Measurements from ENCODE around the gene SLC22A2. TPM values are rescaled to one million over a fixed set of nuclear protein-coding genes. Genes with fewer than 3 reads are reported as not detected.

SLC22A2 gene
- total and polyA plus RNA-seq, 9 donors, result 0.04 to 0.32 (median 0.11) TPM; not detected in 3

GRCh38 chr6:160275511-160276003, 16.9 kb upstream of the SLC22A2 start:
- Histone ChIP-seq H3K36me3 (ENCODE audit: control insufficient read depth, insufficient read depth, low read length) (no peaks in the 10 kb centered on the region), H3K4me3 (ENCODE audit: low read length) (no peak overlapping the region), H3K27me3 (ENCODE audit: control insufficient read depth, insufficient read depth, low read length) (no peaks in the 10 kb centered on the region), H3K27ac (ENCODE audit: low read length) (peak overlapping the region; percentile 6), H3K4me1 (ENCODE audit: control insufficient read depth, insufficient read depth, low read length) (peaks cover 22% of the 10 kb centered on the region), H3K9me3 (replicated peaks; ENCODE audit: control insufficient read depth, low read depth, low read length) (no peaks in the 10 kb centered on the region)
- peak; percentile 44 for DNase-seq
- whole genome bisulfite sequencing (ENCODE audit: insufficient coverage), result 55% methylated on average over 17 of the region's 20 CpGs

DNA sequence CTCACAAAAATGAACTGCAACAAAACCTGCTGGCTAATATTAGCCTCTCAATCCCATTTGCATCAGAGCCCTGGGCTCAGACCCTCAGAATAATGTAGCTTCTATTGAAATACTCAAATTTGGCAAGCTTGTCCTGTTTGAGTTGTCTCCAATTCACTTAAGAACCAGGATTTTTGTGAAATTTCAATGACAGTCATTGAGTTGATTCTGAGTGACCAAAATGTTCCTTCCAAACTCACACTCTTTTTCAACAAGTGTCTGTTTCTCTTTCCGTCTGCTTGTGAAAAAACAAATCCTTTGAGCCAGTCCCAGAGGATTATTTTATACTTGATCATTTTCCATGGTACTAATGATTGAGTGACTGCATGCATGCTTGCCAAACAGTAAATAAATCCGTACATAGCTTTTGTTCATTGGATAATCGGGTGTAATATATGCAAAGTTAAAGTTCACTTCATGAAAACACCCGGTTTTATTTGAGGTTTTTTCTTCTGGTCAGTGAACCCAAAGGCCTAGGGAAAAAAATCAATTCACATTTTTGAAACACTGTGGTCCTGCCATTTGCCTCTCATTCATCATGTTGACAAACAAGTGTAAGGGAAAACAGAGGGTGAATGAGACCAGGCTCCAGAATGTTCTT, 16.4 kb upstream of the SLC22A2 start:
- Histone ChIP-seq H3K9me3 (replicated peaks; ENCODE audit: control insufficient read depth, low read depth, low read length) (no peaks in the 10 kb centered on the region), H3K27ac (ENCODE audit: low read length) (peak overlapping the region; percentile 6), H3K4me3 (ENCODE audit: low read length) (no peak overlapping the region), H3K27me3 (ENCODE audit: control insufficient read depth, insufficient read depth, low read length) (no peaks in the 10 kb centered on the region), H3K36me3 (ENCODE audit: control insufficient read depth, insufficient read depth, low read length) (no peaks in the 10 kb centered on the region), H3K4me1 (ENCODE audit: control insufficient read depth, insufficient read depth, low read length) (peaks cover 22% of the 10 kb centered on the region)
- no CpG with 5 or more reads among the region's 4 CpGs for WGBS (ENCODE audit: insufficient coverage)
- DNase-seq, result no peak

DNA sequence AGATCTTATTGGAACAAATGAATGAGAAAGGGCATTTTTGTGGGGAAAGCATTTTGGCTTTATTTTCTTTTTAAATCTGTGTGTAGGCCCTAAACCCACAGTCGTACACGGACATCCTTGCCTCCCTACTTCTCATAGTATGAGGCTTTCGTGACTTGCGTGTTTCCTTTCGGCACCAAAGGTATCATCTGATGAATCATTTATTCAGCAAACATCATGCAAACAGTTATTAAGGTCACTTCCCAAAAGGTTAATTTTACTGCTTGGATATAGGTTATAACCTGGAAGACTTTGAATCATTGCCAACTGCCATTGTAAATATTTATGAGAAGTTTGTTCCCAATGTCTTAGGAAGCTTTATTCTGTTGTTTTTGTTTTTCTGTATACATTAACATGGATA, 15.1 kb upstream of the SLC22A2 start:
- no CpG with 5 or more reads among the region's 5 CpGs for WGBS (ENCODE audit: insufficient coverage)
- H3K4me1 ChIP-seq (ENCODE audit: control insufficient read depth, insufficient read depth, low read length), result peaks cover 22% of the 10 kb centered on the region
- no peak for DNase-seq
- H3K27me3 ChIP-seq (ENCODE audit: control insufficient read depth, insufficient read depth, low read length), result no peaks in the 10 kb centered on the region
- H3K36me3 ChIP-seq (ENCODE audit: control insufficient read depth, insufficient read depth, low read length), result no peaks in the 10 kb centered on the region
- no peaks in the 10 kb centered on the region for H3K9me3 ChIP-seq (replicated peaks; ENCODE audit: control insufficient read depth, low read depth, low read length)
- no peak overlapping the region for H3K27ac ChIP-seq (ENCODE audit: low read length)
- no peak overlapping the region for H3K4me3 ChIP-seq (ENCODE audit: low read length)

DNA sequence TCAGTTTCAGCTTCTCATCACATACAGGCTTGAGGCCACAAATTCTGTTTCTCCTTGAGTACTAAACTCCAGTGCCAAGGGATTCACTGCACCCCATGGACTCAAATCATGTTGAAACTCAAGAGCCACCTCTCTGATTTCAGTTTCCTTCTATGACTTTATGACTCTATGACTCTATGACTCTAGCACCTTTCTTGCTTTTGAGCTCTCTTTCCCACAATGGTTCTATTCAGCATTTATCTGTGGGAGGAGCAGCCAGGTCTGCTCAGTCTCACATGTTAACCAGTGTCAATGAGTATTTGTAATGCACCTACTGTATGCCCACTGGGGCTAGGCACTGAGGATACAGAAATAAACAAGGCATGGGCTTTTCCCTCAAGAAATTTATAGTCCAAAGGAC, 14.6 kb upstream of the SLC22A2 start:
- H3K27ac ChIP-seq (ENCODE audit: low read length), result no peak overlapping the region
- no peak overlapping the region for H3K4me3 ChIP-seq (ENCODE audit: low read length)
- peaks cover 22% of the 10 kb centered on the region for H3K4me1 ChIP-seq (ENCODE audit: control insufficient read depth, insufficient read depth, low read length)
- no peaks in the 10 kb centered on the region for H3K36me3 ChIP-seq (ENCODE audit: control insufficient read depth, insufficient read depth, low read length)
- H3K9me3 ChIP-seq (replicated peaks; ENCODE audit: control insufficient read depth, low read depth, low read length), result no peaks in the 10 kb centered on the region
- no peaks in the 10 kb centered on the region for H3K27me3 ChIP-seq (ENCODE audit: control insufficient read depth, insufficient read depth, low read length)
- DNase-seq, result no peak

DNA sequence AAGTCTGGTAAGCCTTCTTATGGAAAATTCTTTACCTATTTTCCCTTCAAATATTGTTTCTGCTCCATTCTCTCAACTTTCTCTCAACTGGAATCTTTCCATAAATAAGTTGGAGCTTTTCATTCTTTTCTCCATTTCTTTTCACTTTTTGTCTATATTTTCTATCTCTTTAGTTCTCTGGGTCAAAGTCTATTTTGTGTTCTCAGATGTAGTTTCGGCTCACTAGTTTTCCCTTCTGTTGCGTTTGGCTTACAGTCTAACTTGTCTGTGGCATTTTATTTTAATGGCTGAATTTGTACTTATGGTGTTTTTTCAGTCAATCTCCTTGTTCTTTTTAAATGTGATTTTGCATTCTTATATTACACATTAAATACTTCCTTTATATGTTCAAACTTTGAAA, 14.1 kb upstream of the SLC22A2 start:
- DNase-seq, result no peak
- Histone ChIP-seq H3K27ac (ENCODE audit: low read length) (no peak overlapping the region), H3K4me1 (ENCODE audit: control insufficient read depth, insufficient read depth, low read length) (peaks cover 22% of the 10 kb centered on the region), H3K4me3 (ENCODE audit: low read length) (no peak overlapping the region), H3K27me3 (ENCODE audit: control insufficient read depth, insufficient read depth, low read length) (no peaks in the 10 kb centered on the region), H3K36me3 (ENCODE audit: control insufficient read depth, insufficient read depth, low read length) (no peaks in the 10 kb centered on the region), H3K9me3 (replicated peaks; ENCODE audit: control insufficient read depth, low read depth, low read length) (no peaks in the 10 kb centered on the region)
- no CpG with 5 or more reads among the region's 2 CpGs for WGBS (ENCODE audit: insufficient coverage)

DNA sequence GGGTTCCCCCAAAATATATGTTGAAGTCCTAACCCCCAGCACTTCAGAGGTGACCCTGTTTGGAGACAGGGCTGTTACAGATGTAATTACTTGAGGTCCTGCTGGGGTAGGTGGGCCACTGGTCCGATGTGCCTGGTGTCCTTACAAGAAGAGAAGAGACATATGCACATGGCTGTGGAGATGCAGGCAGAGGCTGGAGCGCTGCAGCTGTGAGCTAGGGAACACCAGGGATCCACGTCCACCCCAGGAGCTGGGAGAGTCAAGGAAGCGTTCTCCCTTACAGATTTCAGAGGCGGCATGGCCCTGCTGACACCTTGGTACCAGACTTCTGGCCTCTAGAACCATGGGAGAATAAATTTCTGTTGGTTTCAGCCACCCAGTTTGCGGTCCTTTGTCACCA, 11.7 kb upstream of the SLC22A2 start:
- H3K9me3 ChIP-seq (replicated peaks; ENCODE audit: control insufficient read depth, low read depth, low read length), result no peaks in the 10 kb centered on the region
- no peak for DNase-seq
- H3K4me3 ChIP-seq (ENCODE audit: low read length), result no peak overlapping the region
- H3K27me3 ChIP-seq (ENCODE audit: control insufficient read depth, insufficient read depth, low read length), result no peaks in the 10 kb centered on the region
- H3K27ac ChIP-seq (ENCODE audit: low read length), result no peak overlapping the region
- 83% methylated on average over 4 of the region's 6 CpGs for WGBS (ENCODE audit: insufficient coverage)
- peaks cover 2% of the 10 kb centered on the region for H3K4me1 ChIP-seq (ENCODE audit: control insufficient read depth, insufficient read depth, low read length)
- no peaks in the 10 kb centered on the region for H3K36me3 ChIP-seq (ENCODE audit: control insufficient read depth, insufficient read depth, low read length)

DNA sequence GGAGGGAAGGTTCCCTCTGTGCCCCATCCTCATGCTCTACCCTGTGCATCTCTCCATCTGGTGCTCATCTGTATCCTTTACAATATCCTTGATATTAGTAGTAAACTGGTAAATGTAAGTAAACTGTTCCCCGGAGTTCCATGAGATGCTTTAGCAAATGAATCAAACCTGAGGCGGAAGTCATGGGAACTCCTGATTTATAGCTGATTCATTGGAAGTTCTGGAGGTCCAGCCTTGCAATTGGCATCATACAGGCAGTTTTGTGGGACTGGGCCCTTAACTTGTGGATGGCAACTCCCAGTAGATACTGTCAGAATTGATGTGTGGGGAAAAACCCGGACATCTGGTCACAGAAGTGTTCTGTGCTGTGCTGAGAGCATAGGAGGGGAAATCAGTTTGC, 11.2 kb upstream of the SLC22A2 start:
- no peaks in the 10 kb centered on the region for H3K27me3 ChIP-seq (ENCODE audit: control insufficient read depth, insufficient read depth, low read length)
- no peak overlapping the region for H3K27ac ChIP-seq (ENCODE audit: low read length)
- H3K9me3 ChIP-seq (replicated peaks; ENCODE audit: control insufficient read depth, low read depth, low read length), result no peaks in the 10 kb centered on the region
- no peaks in the 10 kb centered on the region for H3K4me1 ChIP-seq (ENCODE audit: control insufficient read depth, insufficient read depth, low read length)
- no peak overlapping the region for H3K4me3 ChIP-seq (ENCODE audit: low read length)
- no peaks in the 10 kb centered on the region for H3K36me3 ChIP-seq (ENCODE audit: control insufficient read depth, insufficient read depth, low read length)
- WGBS (ENCODE audit: insufficient coverage), result 85% methylated on average over 2 of the region's 3 CpGs
- DNase-seq, result no peak

DNA sequence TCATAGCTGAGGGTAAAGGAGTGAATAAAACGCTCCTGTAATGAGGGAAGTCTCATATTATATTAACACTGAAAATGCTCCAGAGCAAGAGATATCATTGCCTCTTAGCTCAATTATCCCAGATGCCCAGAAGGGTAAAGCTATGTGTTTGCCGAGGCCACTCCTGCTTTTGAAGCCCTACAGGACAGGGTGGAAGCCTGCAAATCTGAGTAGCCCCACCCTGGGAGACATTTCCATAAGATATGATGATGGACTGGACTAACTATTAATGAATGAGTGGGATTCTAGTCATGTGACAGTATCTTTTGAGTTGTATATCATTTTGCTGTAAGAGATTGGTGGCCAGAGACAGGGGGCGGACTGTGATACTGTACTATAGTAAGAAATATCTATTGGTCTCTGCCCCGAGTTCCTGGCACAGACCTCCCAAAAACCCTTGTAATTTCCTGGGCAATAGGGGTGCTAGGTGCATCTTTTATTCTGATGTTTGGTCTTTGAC, 10.5 kb upstream of the SLC22A2 start:
- WGBS (ENCODE audit: insufficient coverage), result no CpG with 5 or more reads among the region's 4 CpGs
- no peak overlapping the region for H3K4me3 ChIP-seq (ENCODE audit: low read length)
- H3K27me3 ChIP-seq (ENCODE audit: control insufficient read depth, insufficient read depth, low read length), result no peaks in the 10 kb centered on the region
- DNase-seq, result no peak
- no peaks in the 10 kb centered on the region for H3K36me3 ChIP-seq (ENCODE audit: control insufficient read depth, insufficient read depth, low read length)
- no peak overlapping the region for H3K27ac ChIP-seq (ENCODE audit: low read length)
- H3K9me3 ChIP-seq (replicated peaks; ENCODE audit: control insufficient read depth, low read depth, low read length), result no peaks in the 10 kb centered on the region
- H3K4me1 ChIP-seq (ENCODE audit: control insufficient read depth, insufficient read depth, low read length), result no peaks in the 10 kb centered on the region

DNA sequence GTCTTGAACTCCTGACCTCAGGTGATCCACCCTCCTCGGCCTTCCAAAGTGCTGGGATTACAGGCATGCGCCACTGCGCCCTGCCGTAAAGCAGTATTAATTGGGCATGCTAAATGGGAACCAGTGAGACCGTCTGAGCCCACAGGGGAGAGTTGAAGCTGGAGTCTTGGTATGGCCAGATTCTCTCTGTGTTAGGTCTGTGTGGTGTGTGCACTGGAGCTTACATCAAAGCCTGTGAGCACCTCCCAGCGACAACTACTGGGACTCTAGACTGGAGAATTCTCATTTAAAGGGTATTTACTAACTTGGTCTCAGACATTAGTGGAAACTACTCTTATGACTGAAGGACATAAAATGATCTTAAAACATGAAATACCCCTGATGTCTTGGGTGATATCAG, 8.5 kb upstream of the SLC22A2 start:
- H3K4me1 ChIP-seq (ENCODE audit: control insufficient read depth, insufficient read depth, low read length), result no peaks in the 10 kb centered on the region
- H3K4me3 ChIP-seq (ENCODE audit: low read length), result no peak overlapping the region
- H3K27ac ChIP-seq (ENCODE audit: low read length), result no peak overlapping the region
- no peak for DNase-seq
- no peaks in the 10 kb centered on the region for H3K9me3 ChIP-seq (replicated peaks; ENCODE audit: control insufficient read depth, low read depth, low read length)
- 91% methylated on average over 5 of the region's 6 CpGs for WGBS (ENCODE audit: insufficient coverage)
- no peaks in the 10 kb centered on the region for H3K36me3 ChIP-seq (ENCODE audit: control insufficient read depth, insufficient read depth, low read length)
- H3K27me3 ChIP-seq (ENCODE audit: control insufficient read depth, insufficient read depth, low read length), result no peaks in the 10 kb centered on the region

GRCh38 chr6:160265869-160266476, 7.4 kb upstream of the SLC22A2 start:
- no peaks in the 10 kb centered on the region for H3K27me3 ChIP-seq (ENCODE audit: control insufficient read depth, insufficient read depth, low read length)

More at GRCh38 chr6:160265869-160266476, 7.4 kb upstream of the SLC22A2 start:
- DNase-seq, result no peak
- no peak overlapping the region for H3K27ac ChIP-seq (ENCODE audit: low read length)
- WGBS (ENCODE audit: insufficient coverage), result 71% methylated on average over 5 of the region's 6 CpGs
- H3K9me3 ChIP-seq (replicated peaks; ENCODE audit: control insufficient read depth, low read depth, low read length), result no peaks in the 10 kb centered on the region
- no peaks in the 10 kb centered on the region for H3K36me3 ChIP-seq (ENCODE audit: control insufficient read depth, insufficient read depth, low read length)
- H3K4me3 ChIP-seq (ENCODE audit: low read length), result no peak overlapping the region
- H3K4me1 ChIP-seq (ENCODE audit: control insufficient read depth, insufficient read depth, low read length), result no peaks in the 10 kb centered on the region
